ENCODE results near the gene TFRC.
"Not testable (repeated sequence)": the region's sequence is repeated elsewhere in the genome, so short reads cannot be mapped to it uniquely, and the experiment has no call there.

The TFRC gene

GRCh38 chr3:196081834-196082618 lies at the start of gene TFRC:
Gene TFRC, minus strand, starts transcription at chr3:196082090. Its CDS starts 4,991 bp downstream, at chr3:196077099.
- peak; percentile 97 for DNase-seq

- DNase-seq = no peak
Measured at GRCh38 chr3:196128172-196128843, 46.4 kb upstream of the TFRC start.

DNA sequence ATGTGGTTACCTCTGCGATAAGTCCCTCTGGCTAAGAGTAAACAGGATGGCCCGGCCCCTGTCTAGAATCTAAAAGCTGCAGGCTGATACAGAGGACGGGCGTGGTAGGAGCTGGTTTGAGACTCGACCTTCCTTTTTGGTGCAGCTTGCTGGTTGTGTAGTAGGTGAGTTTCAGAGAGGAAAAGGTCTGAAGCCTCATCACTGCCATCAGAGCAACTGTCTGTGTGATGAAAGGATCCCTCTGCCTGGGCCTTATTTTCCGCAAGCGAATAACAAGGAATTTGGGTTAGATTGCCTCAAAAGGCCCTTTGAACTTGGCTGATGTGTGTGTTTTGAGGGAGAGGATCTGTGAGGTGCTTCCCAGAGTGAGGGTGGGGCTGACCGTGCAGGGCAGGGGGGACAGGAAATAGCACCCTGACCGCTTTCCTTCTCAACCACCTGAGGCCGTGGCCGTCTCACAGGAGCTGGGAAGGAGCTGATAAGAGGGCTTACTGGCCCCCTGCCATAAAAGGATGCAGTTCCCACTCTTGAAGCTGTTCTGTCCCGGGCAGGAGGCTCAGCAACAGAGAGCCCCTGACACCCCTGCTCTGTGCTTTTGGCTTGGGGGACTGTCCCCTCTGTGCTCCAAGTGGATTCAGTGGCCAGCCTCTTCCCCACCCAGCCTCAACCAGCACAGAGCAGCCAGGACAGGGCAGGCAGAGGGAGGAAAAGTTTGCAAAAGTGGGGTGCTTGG lies 45.6 kb upstream of the TFRC start:
- DNase-seq = peak; percentile 17

GRCh38 chr3:196124608-196125007 lies 42.7 kb upstream of the TFRC start:
- DNase-seq = no peak

DNA sequence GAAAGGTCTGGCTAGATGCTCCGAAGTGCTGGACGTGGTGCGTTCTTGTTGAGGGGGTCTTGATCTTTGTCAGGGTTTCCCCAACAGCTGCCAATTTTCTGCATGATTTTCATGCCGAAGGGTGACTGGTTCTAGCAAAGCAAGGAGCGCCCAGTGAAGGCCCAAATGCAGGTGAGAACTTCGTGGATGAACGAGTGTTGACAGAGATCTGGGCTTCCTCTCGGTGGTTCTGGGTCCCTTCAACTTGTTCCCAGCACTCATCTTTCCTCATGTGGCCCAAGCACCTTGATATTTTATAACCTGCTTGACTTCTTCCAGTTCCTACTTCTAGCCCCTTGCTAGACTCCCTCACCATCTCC lies 40.8 kb upstream of the TFRC start:
- no peak for DNase-seq

DNA sequence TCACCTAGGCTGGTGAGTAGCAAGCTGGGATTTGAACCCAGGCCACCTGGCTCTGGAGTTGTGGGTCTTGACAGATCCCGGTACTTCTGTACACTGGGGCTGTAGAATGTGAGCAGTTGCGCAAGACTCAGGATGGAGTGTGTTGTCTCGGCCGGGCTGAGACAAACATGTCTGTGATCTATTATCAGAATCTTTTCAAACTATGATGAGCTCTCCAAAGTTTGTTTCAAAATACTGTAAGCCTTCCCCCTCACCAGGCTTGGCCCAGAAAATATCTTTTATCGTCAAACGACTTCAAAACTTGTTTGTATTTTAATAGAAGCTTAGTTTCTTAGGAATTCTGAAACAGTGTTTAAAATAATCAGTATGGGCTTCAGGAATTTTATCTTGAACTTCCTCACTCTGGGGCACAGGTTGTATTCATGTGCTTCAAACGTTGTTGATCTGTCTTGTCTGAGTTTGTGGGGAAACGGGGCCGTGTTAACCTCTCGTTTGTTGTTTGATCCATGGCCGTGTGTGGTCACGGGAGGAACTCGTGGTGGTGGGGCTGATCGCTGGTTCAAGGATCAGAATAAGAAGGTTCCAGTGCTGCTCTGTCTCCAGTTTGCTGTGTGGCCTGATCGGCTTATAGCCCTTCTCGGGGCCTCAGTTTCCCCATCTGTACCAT lies 40.3 kb upstream of the TFRC start:
- no peak for DNase-seq

DNA sequence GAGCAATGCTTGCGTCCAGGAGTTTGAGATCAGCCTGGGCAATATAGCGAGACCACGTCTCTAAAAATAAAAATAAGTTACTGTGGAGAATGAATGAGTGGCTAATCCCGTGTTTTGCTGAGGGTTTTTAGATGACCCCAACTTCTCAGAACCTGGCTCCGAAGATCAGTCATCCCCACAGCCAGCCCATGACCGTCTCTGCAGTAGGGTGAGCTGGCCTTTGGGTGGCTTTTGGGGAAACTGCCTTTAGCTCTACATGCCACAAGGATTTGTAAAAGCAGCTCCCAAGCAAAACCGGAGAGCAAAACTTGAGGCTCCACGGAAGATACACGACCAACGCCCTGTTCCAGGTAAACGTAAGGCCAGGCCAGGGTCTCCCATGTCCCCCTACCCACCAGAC lies 39.2 kb upstream of the TFRC start:
- DNase-seq = no peak

DNA sequence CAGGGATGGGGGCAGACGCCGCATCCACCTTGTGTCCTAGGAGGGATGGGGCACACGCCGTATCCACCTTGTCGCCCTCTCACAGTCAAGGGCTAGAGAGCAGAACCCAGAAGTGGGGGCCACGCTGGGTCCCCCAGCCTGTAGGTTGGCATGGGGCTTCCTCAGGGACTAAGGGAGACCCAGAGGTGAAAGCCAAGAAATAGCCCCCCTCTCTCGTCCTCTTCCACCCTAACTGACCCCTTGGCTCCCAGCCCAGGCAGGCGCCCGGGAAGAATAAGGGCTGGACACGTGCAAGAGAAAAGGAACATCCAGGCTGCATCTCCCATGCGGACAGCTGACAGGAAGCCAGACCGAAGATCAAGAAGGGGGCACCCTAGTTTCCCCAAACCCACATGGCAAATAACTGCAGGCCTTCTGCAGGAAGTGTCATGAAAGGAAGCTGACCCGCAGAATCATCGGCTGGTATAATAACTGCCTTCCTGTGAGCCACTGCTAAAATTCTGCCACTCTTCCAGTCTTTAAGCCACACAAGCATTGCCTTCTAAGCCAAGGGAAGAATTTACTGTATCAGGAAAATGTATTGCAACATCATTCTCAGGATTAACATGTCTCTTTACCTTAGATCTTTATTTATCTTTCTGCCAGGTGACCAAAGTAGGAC lies 38.5 kb upstream of the TFRC start:
- no peak for DNase-seq

- no peak for DNase-seq
Measured at GRCh38 chr3:196117809-196118208, 35.9 kb upstream of the TFRC start.

GRCh38 chr3:196115678-196116083 lies 33.8 kb upstream of the TFRC start:
- no peak for DNase-seq

GRCh38 chr3:196111939-196112386 lies 30.1 kb upstream of the TFRC start:
- DNase-seq = peak; percentile 42

GRCh38 chr3:196108075-196108743 lies 26.3 kb upstream of the TFRC start:
- DNase-seq = no peak

GRCh38 chr3:196104707-196105106 lies 22.8 kb upstream of the TFRC start:
- not testable (repeated sequence) for DNase-seq

DNA sequence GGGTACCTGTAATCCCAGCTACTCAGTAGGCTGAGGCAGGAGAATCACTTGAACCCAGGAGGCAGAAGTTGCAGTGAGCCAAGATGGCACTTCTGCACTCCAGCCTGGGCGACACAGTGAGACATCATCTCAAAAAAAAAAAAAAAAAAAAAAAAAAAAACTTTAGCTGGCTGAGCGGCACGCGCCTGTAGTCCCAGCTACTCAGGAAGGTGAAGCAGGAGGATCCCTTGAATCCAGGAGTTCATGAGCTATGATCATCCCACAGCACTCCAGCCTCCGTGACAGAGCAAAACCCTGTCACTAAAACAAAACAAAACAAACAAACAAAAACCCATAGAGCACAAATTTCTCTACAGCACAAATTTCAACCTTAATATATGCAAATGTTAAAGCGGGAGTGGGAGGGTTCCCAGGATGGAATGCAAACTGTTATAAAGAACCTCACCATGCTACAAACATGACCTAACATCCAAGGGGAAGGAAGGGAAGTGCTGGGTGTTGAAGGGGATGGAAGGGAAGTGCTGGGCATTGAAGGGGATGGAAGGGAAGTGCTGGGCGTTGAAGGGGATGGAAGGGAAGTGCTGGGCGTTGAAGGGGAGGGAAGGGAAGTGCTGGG lies 16.6 kb upstream of the TFRC start:
- not testable (repeated sequence) for DNase-seq

- no peak for DNase-seq
Measured at GRCh38 chr3:196097373-196098154, 15.7 kb upstream of the TFRC start.

DNA sequence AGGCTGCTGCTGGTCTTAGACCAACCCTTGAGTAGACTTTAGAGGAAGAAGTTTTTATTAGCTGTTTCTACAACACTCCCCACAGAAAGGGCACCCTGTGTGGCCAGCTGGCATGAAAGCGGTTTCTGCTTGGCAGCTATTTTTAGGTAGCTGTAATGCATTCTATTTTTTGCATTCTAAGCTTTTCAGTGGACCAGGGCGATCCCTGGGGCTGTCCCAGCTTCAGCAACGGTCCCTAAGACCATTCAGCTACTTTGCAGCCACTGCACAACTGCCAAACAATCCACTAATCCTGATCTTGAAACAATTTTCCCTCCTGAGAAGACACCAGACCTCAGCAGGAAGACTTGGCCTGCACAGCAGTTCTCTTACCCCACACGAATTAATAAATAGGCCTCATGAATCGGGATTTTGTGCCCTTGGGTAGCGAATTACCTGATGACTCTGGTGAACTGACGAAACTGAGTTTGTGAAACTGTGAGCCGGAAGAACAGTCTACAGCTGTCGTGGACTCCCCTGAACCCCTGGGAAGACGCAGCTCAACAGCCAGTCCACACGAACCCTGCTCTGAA lies 14.6 kb upstream of the TFRC start:
- DNase-seq = no peak

- no peak for DNase-seq
Measured at GRCh38 chr3:196093317-196094111, 11.6 kb upstream of the TFRC start.

DNA sequence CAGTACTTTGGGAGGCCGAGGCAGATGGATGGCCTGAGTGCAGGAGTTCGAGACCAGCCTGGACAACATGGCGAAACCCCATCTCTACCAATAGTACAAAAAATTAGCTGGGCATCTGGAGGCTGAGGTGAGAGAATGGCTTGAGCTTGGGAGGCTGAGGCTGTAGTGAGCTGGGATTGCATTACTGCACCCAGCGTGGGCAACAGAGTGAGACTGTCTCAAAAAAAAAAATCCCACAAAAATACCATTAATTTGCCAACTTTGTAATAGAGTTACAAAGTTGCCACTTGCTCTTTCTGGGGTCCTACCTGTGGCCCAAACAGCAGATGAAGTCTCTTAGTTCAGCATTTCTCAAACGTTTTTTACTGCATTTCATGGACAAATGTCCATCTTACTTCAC lies 6.0 kb upstream of the TFRC start:
- DNase-seq = no peak

DNA sequence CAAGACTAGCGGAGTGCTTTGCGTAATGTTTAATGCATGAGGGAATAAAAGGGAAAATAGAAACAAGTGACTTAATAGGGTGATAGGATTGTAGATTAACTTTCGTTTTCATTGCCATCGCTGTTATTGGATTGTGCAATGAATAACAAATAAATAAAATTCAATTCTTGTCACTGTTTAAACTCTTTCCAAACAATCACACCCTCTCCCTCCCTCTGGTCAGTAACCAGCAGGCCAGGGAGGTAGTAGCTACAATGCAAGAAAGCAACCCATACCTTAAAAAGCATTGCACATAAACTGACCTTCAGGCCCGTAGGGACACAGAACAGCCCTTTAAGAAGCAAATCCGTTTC lies 705 bp upstream of the TFRC start:
- DNase-seq = no peak
